ENCODE data around the gene RNF157. TPM values are rescaled to one million over a fixed set of nuclear protein-coding genes. Genes with fewer than 3 reads are reported as not detected.
A peak's percentile ranks its signal among the peaks of the same experiment; 100 is the strongest.

Gene RNF157
- total and polyA plus RNA-seq, 2 of the 13 experiments (the other 11 are each of a cell fraction or from before 2014, with no cell fraction given), result 0.44 to 1.5 TPM

DNA sequence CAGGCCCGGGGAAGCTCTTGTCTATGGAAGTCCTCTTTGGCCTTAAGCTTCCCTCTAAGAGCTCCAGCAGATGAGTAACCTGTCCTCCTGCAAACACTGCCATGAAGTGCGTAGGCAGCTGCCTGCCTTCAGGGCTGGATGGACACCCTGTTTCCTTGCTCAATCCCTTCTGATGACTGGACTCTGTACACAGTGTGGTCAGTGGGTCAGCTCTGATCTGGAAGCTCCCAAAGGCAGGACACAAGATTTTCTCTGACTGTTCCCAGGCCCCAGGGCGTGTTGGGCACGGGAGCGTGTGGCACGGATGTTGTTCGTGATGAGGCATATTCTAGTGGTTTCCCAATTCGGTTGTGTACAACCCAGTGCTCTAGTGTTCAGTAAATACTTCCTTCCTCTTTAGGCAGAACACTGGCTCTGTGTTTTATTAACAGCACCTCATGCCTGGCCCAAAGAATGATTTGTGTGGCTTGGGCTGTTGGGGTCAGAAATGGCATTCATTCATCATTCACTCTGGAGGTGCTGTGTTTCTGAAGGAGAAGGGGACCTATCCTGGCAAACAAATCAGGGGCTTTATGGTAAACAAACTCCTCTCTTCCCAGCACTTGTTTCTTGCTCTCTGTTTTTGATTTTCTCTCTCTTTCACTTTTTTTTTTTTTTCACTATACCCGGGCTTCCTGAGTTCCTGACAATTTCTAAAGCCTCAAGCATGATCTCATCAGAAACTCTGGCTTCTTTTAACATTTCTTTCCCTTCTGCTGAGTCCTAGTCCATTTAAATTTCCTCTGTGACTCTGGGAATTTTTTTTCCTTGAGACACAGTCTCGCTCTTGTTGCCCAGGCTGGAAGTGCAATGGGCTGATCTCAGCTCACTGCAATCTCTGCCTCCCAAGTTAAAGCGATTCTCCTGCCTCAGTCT, 12.0 kb upstream of the RNF157 start (continued):
- TF ChIP-seq RBFOX2 (IDR thresholded peaks at IDR 0.05; ENCODE audit: low read depth, low read length) (no peak), KLF9 (CRISPR knock-in tag; IDR thresholded peaks at IDR 0.05; ENCODE audit: low read depth) (0 out of 2 replicates have a peak, but pooled peaks have one; percentile 47), TMF1 (CRISPR knock-in tag; IDR thresholded peaks at IDR 0.05; ENCODE audit: low read depth) (no peak), MED1 (CRISPR knock-in tag; IDR thresholded peaks at IDR 0.05) (peak; percentile 90), ETV6 (CRISPR knock-in tag; conservative IDR thresholded peaks at IDR 0.05) (0 out of 2 replicates have a peak, but pooled peaks have one; percentile 70), ZNF570 (CRISPR knock-in tag; IDR thresholded peaks at IDR 0.05; ENCODE audit: borderline replicate concordance) (no peak), CREM (IDR thresholded peaks at IDR 0.05) (peak; percentile 47), CREM (CRISPR knock-in tag; IDR thresholded peaks at IDR 0.05) (no peak), ZNF207 (IDR thresholded peaks at IDR 0.05; ENCODE audit: borderline replicate concordance) (no peak), ASH2L (IDR thresholded peaks at IDR 0.05; ENCODE audit: insufficient read length, low read depth, low read length) (peak; percentile 25)
- TF ChIP-seq, protein P1, sequence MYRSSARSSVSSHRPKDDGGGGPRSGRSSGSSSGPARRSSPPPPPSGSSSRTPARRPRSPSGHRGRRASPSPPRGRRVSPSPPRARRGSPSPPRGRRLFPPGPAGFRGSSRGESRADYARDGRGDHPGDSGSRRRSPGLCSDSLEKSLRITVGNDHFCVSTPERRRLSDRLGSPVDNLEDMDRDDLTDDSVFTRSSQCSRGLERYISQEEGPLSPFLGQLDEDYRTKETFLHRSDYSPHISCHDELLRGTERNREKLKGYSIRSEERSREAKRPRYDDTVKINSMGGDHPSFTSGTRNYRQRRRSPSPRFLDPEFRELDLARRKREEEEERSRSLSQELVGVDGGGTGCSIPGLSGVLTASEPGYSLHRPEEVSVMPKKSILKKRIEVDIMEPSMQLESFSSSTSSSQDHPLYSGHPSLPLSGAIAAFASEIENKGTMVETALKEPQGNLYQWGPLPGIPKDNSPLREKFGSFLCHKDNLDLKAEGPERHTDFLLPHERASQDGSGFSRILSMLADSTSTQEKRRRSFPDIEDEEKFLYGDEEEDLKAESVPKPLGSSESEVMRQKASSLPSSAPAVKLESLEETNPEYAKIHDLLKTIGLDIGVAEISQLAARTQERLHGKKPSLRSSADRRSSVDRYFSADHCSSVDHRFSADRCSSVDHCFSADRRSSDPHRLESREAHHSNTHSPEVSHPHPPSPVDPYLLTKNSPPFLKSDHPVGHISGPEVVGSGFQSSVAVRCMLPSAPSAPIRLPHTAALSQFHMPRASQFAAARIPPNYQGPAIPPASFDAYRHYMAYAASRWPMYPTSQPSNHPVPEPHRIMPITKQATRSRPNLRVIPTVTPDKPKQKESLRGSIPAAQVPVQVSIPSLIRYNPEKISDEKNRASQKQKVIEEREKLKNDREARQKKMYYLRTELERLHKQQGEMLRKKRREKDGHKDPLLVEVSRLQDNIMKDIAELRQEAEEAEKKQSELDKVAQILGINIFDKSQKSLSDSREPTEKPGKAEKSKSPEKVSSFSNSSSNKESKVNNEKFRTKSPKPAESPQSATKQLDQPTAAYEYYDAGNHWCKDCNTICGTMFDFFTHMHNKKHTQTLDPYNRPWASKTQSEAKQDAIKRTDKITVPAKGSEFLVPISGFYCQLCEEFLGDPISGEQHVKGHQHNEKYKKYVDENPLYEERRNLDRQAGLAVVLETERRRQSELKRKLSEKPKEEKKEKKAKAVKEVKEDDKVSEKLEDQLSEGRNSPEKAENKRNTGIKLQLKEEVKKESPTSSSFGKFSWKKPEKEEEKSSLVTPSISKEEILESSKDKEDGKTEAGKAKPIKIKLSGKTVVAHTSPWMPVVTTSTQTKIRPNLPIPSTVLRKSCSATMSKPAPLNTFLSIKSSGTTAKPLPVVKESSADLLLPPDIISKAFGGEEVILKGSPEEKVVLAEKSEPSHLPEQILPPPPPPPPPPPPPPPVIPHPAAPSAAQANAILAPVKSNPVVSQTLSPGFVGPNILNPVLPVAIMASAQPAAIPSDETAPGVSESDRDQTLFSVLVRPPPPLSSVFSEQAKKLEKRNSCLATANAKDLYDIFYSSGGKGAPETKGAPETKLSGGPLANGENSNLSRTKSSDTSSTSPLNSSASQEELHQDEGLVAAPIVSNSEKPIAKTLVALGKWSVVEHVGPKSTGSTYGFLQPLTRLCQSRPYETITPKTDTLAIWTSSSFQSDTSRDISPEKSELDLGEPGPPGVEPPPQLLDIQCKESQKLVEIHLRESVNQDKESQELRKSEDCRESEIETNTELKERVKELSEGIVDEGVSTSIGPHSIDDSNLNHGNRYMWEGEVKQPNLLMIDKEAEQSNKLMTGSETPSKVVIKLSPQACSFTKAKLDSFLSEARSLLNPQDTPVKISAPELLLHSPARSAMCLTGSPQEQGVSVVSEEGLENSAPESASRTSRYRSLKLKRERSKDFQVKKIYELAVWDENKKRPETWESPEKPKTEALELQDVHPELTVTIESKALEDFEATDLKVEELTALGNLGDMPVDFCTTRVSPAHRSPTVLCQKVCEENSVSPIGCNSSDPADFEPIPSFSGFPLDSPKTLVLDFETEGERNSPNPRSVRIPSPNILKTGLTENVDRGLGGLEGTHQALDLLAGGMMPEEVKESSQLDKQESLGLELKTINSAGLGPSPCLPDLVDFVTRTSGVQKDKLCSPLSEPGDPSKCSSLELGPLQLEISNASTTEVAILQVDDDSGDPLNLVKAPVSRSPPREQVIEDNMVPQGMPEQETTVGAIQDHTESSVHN (CRISPR knock-in tag; IDR thresholded peaks at IDR 0.05), result 0 out of 2 replicates have a peak, but pooled peaks have one; percentile 39
- TF ChIP-seq, protein P2, sequence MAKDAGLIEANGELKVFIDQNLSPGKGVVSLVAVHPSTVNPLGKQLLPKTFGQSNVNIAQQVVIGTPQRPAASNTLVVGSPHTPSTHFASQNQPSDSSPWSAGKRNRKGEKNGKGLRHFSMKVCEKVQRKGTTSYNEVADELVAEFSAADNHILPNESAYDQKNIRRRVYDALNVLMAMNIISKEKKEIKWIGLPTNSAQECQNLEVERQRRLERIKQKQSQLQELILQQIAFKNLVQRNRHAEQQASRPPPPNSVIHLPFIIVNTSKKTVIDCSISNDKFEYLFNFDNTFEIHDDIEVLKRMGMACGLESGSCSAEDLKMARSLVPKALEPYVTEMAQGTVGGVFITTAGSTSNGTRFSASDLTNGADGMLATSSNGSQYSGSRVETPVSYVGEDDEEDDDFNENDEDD (CRISPR knock-in tag; IDR thresholded peaks at IDR 0.05; ENCODE audit: borderline replicate concordance), result peak; percentile 53; the same call in 1 of the 2 replicates
- TF ChIP-seq, protein P3, sequence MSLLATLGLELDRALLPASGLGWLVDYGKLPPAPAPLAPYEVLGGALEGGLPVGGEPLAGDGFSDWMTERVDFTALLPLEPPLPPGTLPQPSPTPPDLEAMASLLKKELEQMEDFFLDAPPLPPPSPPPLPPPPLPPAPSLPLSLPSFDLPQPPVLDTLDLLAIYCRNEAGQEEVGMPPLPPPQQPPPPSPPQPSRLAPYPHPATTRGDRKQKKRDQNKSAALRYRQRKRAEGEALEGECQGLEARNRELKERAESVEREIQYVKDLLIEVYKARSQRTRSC (CRISPR knock-in tag; IDR thresholded peaks at IDR 0.05; ENCODE audit: low read depth), result no peak
- TF ChIP-seq, protein P4, sequence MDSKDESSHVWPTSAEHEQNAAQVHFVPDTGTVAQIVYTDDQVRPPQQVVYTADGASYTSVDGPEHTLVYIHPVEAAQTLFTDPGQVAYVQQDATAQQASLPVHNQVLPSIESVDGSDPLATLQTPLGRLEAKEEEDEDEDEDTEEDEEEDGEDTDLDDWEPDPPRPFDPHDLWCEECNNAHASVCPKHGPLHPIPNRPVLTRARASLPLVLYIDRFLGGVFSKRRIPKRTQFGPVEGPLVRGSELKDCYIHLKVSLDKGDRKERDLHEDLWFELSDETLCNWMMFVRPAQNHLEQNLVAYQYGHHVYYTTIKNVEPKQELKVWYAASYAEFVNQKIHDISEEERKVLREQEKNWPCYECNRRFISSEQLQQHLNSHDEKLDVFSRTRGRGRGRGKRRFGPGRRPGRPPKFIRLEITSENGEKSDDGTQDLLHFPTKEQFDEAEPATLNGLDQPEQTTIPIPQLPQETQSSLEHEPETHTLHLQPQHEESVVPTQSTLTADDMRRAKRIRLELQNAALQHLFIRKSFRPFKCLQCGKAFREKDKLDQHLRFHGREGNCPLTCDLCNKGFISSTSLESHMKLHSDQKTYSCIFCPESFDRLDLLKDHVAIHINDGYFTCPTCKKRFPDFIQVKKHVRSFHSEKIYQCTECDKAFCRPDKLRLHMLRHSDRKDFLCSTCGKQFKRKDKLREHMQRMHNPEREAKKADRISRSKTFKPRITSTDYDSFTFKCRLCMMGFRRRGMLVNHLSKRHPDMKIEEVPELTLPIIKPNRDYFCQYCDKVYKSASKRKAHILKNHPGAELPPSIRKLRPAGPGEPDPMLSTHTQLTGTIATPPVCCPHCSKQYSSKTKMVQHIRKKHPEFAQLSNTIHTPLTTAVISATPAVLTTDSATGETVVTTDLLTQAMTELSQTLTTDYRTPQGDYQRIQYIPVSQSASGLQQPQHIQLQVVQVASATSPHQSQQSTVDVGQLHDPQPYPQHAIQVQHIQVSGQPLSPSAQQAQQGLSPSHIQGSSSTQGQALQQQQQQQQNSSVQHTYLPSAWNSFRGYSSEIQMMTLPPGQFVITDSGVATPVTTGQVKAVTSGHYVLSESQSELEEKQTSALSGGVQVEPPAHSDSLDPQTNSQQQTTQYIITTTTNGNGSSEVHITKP (CRISPR knock-in tag; IDR thresholded peaks at IDR 0.05; ENCODE audit: low read depth), result no peak; the same call in none of the 2 replicates
